Lower lobe of right lung (tissue), 2 donors: Measurements from ENCODE around the gene ST3GAL6. TPM values are rescaled to one million over a fixed set of nuclear protein-coding genes. Genes with fewer than 3 reads are reported as not detected.

ENCODE experiments used
- ATAC-seq, 2 donors: fragments of 200-7000 bp; cut with Tn5 transposase; one replicate each; pipeline ENCODE4 v1.9.1; 2020 to 2022; ENCODE audit warnings: mild to moderate bottlenecking in 2 of 2, moderate library complexity in 2 of 2
- DNase-seq: peaks from one replicate; pipeline ENCODE4 v3.0.0-alpha.2; 2020
- H3K27ac ChIP-seq: fragments of 200-600 bp; one replicate; pipeline ENCODE4 v1.8.0; 2022
- H3K27me3 ChIP-seq: fragments of 200-600 bp; one replicate; pipeline ENCODE4 v1.8.0; 2022; ENCODE audit warnings: low read depth
- H3K36me3 ChIP-seq: fragments of 200-600 bp; one replicate; pipeline ENCODE4 v1.8.0; 2022; ENCODE audit warnings: mild to moderate bottlenecking
- H3K4me1 ChIP-seq: fragments of 200-600 bp; one replicate; pipeline ENCODE4 v1.8.0; 2022
- H3K4me3 ChIP-seq: fragments of 200-600 bp; one replicate; pipeline ENCODE4 v1.8.0; 2022; ENCODE audit warnings: mild to moderate bottlenecking
- H3K9me3 ChIP-seq: fragments of 200-600 bp; one replicate; pipeline ENCODE4 v1.8.0; 2022
- CTCF ChIP-seq: fragments of 200-600 bp; IDR thresholded peaks from one replicate; pipeline ENCODE4 v1.8.0; 2022; ENCODE audit warnings: antibody characterized with exemption, mild to moderate bottlenecking
- intact Hi-C: fragments of 100-400 bp; cut with DNase I; formaldehyde crosslinking; loops from one replicate; pipeline ENCODE4 v1.11.0; 2022
- total RNA-seq: library from RNA; stranded (reverse); fragmentation: NEBNext Ultra II Directional; extraction: Animal tissue kit (Norgen Biotek cat#: 25700); gene quantifications from one replicate; pipeline ENCODE4 v1.2.1, GENCODE V29; 2021
- donor health status: DM: no; HTN: yes; CAD: no; lungs with severe emphysema.

Gene ST3GAL6
- total RNA-seq, 1 donor from 2014 or later: 42.4 TPM

- no peaks in the 10 kb centered on the region for H3K27me3 ChIP-seq
- no peaks in the 10 kb centered on the region for H3K36me3 ChIP-seq
- ATAC-seq (no peak), DNase-seq (no peak)
- no peak overlapping the region for H3K4me3 ChIP-seq
- intact Hi-C loops: no loop called here
- H3K9me3 ChIP-seq: no peaks in the 10 kb centered on the region
- no peak for TF ChIP-seq CTCF
- no peaks in the 10 kb centered on the region for H3K4me1 ChIP-seq
- H3K27ac ChIP-seq: no peak overlapping the region
These were observed 37.8 kb upstream of the ST3GAL6 start for GRCh38 chr3:98725352-98725751.

GRCh38 chr3:98726084-98726483 is 37.1 kb upstream of the ST3GAL6 start:
- no peak for DNase-seq
- no peaks in the 10 kb centered on the region for H3K27me3 ChIP-seq
- no peak for ATAC-seq
- no peaks in the 10 kb centered on the region for H3K9me3 ChIP-seq
- no peak overlapping the region for H3K27ac ChIP-seq
- intact Hi-C loops: no loop called here
- no peaks in the 10 kb centered on the region for H3K36me3 ChIP-seq
- no peak for TF ChIP-seq CTCF
- no peak overlapping the region for H3K4me3 ChIP-seq
- no peaks in the 10 kb centered on the region for H3K4me1 ChIP-seq

- no peak overlapping the region for H3K4me3 ChIP-seq
- no peak for DNase-seq
- no peak overlapping the region for H3K27ac ChIP-seq
- H3K36me3 ChIP-seq: no peaks in the 10 kb centered on the region
- no peaks in the 10 kb centered on the region for H3K9me3 ChIP-seq
- intact Hi-C loops: no loop called here
- no peak for ATAC-seq
- no peak for TF ChIP-seq CTCF
- peaks cover 6% of the 10 kb centered on the region for H3K4me1 ChIP-seq
- H3K27me3 ChIP-seq: no peaks in the 10 kb centered on the region
These were observed 35.5 kb upstream of the ST3GAL6 start for GRCh38 chr3:98727638-98728037.

GRCh38 chr3:98728672-98729071 is 34.5 kb upstream of the ST3GAL6 start:
- no peak for TF ChIP-seq CTCF
- Histone ChIP-seq H3K27me3 (no peaks in the 10 kb centered on the region), H3K36me3 (no peaks in the 10 kb centered on the region), H3K9me3 (no peaks in the 10 kb centered on the region), H3K27ac (no peak overlapping the region), H3K4me3 (no peak overlapping the region), H3K4me1 (peaks cover 6% of the 10 kb centered on the region)
- ATAC-seq (no peak), DNase-seq (no peak)
- intact Hi-C loops: no loop called here

- Histone ChIP-seq H3K4me3 (no peak overlapping the region), H3K27me3 (no peaks in the 10 kb centered on the region), H3K9me3 (no peaks in the 10 kb centered on the region), H3K36me3 (no peaks in the 10 kb centered on the region), H3K27ac (no peak overlapping the region), H3K4me1 (peaks cover 6% of the 10 kb centered on the region)
- intact Hi-C loops: no loop called here
- peak in 1 of 2 donors; percentile 42 for ATAC-seq
- TF ChIP-seq CTCF: no peak
- peak; percentile 48 for DNase-seq
These were observed 32.8 kb upstream of the ST3GAL6 start for GRCh38 chr3:98730338-98730737.
